OCI-LY1 (cell line): ENCODE data around the gene SLC35F3.
A peak's percentile ranks its signal among the peaks of the same experiment; 100 is the strongest.

Source experiments
- H2AFZ ChIP-seq: fragments of 200-600 bp; sonication (generic), shearing (Covaris generic); 2 replicates; pipeline ENCODE4 v1.6.0; 2014; ENCODE audit warnings: antibody characterized with exemption, mild to moderate bottlenecking, low read length
- H3F3A ChIP-seq: fragments of 200-600 bp; sonication (generic), shearing (Covaris generic); 2 replicates; pipeline ENCODE4 v1.6.0; 2014; ENCODE audit warnings: mild to moderate bottlenecking, antibody characterized with exemption, low read length, moderate library complexity; ENCODE audit not compliant: insufficient read depth
- H3K27ac ChIP-seq: fragments of 200-600 bp; sonication (generic); 2 replicates; pipeline ENCODE4 v1.5.1; 2014; ENCODE audit warnings: low read length, mixed run types, mild to moderate bottlenecking, low read depth; ENCODE audit not compliant: poor library complexity, severe bottlenecking
- H3K27me3 ChIP-seq: fragments of 200-600 bp; sonication (generic); 2 replicates; pipeline ENCODE4 v1.6.0; 2014; ENCODE audit warnings: antibody characterized with exemption, mild to moderate bottlenecking, low read length, moderate library complexity; ENCODE audit not compliant: insufficient read depth
- H3K36me3 ChIP-seq: fragments of 200-600 bp; sonication (generic); 2 replicates; pipeline ENCODE4 v1.6.1; 2014; ENCODE audit warnings: mild to moderate bottlenecking, antibody characterized with exemption, low read length, moderate library complexity, mixed read lengths; ENCODE audit not compliant: insufficient read depth
- H3K4me1 ChIP-seq: fragments of 200-600 bp; sonication (generic); 2 replicates; pipeline ENCODE4 v1.5.1; 2014; ENCODE audit warnings: mild to moderate bottlenecking, low read length, moderate library complexity; ENCODE audit not compliant: insufficient read depth, severe bottlenecking
- H3K4me2 ChIP-seq: fragments of 200-600 bp; sonication (generic), shearing (Covaris generic); 2 replicates; pipeline ENCODE4 v1.6.1; 2014; ENCODE audit warnings: low read length
- H3K4me3 ChIP-seq: fragments of 200-600 bp; sonication (generic); 2 replicates; pipeline ENCODE4 v1.5.1; 2014; ENCODE audit warnings: low read length, low read depth, mild to moderate bottlenecking, mixed read lengths; ENCODE audit not compliant: poor library complexity, severe bottlenecking
- H3K79me2 ChIP-seq: fragments of 200-600 bp; shearing (Covaris generic); 2 replicates; pipeline ENCODE4 v1.6.1; 2016; ENCODE audit warnings: mixed run types, low read length, mixed read lengths; ENCODE audit not compliant: insufficient read depth
- H3K9ac ChIP-seq: fragments of 200-600 bp; sonication (generic), shearing (Covaris generic); 2 replicates; pipeline ENCODE4 v1.6.1; 2014; ENCODE audit warnings: mild to moderate bottlenecking, low read length, mixed read lengths
- H3K9me2 ChIP-seq: fragments of 200-600 bp; sonication (generic), shearing (Covaris generic); 2 replicates; pipeline ENCODE4 v1.6.1; 2014; ENCODE audit warnings: low read depth, mild to moderate bottlenecking, low read length, mixed read lengths
- H3K9me3 ChIP-seq: fragments of 200-600 bp; shearing (Covaris generic); 2 replicates; pipeline ENCODE4 v1.6.1; 2014; ENCODE audit warnings: low read length, mixed read lengths
- H4K20me1 ChIP-seq: fragments of 200-600 bp; sonication (generic), shearing (Covaris generic); 2 replicates; pipeline ENCODE4 v1.6.0; 2016; ENCODE audit warnings: mild to moderate bottlenecking, low read length; ENCODE audit not compliant: insufficient read depth
- CTCF ChIP-seq: fragments of 200-600 bp; sonication (generic), shearing (Covaris generic); IDR thresholded peaks from 2 replicates; pipeline ENCODE4 v1.5.1; 2017; ENCODE audit warnings: mild to moderate bottlenecking, antibody characterized with exemption, low read length, moderate library complexity, mixed read lengths
- EZH2 ChIP-seq: fragments of 200-600 bp; sonication (generic), shearing (Covaris generic); IDR thresholded peaks from 2 replicates; pipeline ENCODE4 v1.8.0; 2017; ENCODE audit warnings: borderline replicate concordance, mixed run types, mild to moderate bottlenecking, antibody characterized with exemption, low read length, moderate library complexity, mixed read lengths

SLC35F3 gene

GRCh38 chr1:234372011-234372757, 467.7 kb downstream of the SLC35F3 start:
- no peaks in the 10 kb centered on the region for H4K20me1 ChIP-seq
- H3K9ac ChIP-seq: peak overlapping the region; percentile 92
- peaks cover 29% of the 10 kb centered on the region for H3K4me1 ChIP-seq
- peak overlapping the region; percentile 82 for H3K4me3 ChIP-seq
- no peaks in the 10 kb centered on the region for H3K9me3 ChIP-seq
- TF ChIP-seq CTCF (no peak), EZH2 (no peak)
- H3K4me2 ChIP-seq: peak overlapping the region; percentile 92
- peak overlapping the region; percentile 93 for H3K27ac ChIP-seq
- H3K9me2 ChIP-seq: no peaks in the 10 kb centered on the region
- H3K27me3 ChIP-seq: no peaks in the 10 kb centered on the region
- H3F3A ChIP-seq: no peaks in the 10 kb centered on the region
- no peak overlapping the region for H2AFZ ChIP-seq
- H3K79me2 ChIP-seq: peaks cover 16% of the 10 kb centered on the region; the same call in 1 of the 2 replicates
- peaks cover 19% of the 10 kb centered on the region for H3K36me3 ChIP-seq

DNA sequence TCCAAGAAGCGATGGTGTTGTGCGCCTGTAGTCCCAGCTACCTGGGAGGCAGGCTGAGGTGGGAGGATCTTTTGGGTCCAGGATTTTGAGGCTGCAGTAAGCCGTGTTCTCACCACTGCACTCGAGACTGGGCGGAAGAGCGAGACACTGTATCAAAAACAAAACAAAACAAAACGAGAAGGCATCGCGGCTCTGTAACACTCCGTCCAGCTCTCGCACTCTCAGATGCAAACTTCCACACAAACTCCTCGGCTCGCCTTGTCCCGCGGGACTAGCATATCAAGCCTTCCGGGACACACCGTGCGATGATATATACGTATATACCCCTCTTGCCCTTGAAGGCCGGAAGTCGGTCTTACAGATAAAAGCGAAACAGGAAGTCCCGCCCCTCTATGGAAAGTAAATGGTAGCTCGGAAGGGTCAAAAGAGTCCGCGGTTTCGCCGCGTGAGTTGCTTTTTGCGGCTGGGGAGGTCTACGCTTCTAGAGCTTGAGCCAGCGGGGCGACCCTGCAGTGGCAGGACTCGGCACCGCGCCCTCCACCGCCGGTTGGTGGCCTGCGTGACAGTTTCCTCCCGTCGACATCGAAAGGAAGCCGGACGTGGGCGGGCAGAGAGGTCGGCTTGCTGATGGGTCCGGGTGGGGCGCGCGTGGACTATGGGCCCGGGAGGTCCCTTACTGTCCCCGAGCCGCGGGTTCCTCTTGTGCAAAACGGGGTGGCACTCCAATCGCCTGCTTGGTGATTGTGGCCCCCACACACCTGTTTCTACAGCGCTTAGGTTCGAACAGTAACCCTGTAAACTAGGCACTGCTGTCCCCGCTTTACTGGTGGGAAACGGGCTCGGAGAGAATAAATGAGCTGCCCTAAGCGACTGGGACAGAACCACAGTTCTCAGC, 468.8 kb downstream of the SLC35F3 start, which contains the start of gene COA6:
Gene COA6 (plus strand): TSS at position 393 of the 895 bp plus-strand sequence. CDS start 11 bp downstream, at position 404.
- Histone ChIP-seq H3K4me3 (peak within 1 kb of the TSS; percentile 82), H3K9me3 (no peaks in the 10 kb centered on the region), H3K27ac (peak within 1 kb of the TSS; percentile 93), H2AFZ (peak within 1 kb of the TSS; percentile 22; the same call in 1 of the 2 replicates), H3F3A (no peaks in the 10 kb centered on the region), H3K9ac (peak within 1 kb of the TSS; percentile 92), H3K79me2 (peaks cover 16% of the 10 kb centered on the region; the same call in 1 of the 2 replicates), H3K36me3 (peaks cover 30% of the 10 kb centered on the region), H3K27me3 (no peaks in the 10 kb centered on the region), H4K20me1 (no peaks in the 10 kb centered on the region), H3K4me2 (peak within 1 kb of the TSS; percentile 92), H3K4me1 (peaks cover 28% of the 10 kb centered on the region), H3K9me2 (no peaks in the 10 kb centered on the region)
- TF ChIP-seq EZH2 (no peak), CTCF (no peak; the same call in 1 of the 2 replicates)

DNA sequence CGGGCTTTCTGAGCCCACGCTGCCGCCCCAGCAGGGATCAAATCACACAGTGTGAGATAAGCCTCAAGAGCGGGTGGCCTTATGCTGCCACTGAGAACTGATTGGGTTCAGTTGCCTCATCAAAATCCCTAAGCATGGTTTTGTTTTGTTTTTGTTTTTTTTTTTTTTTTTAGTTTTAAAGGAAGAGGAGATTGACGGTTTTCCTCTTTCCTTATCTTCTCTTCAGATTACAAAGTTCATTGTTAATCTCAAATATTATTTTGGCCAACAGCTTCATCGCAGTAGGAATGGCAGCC, 469.4 kb downstream of the SLC35F3 start:
- Histone ChIP-seq H3K9me2 (no peaks in the 10 kb centered on the region), H3K27ac (peak overlapping the region; percentile 93), H3K36me3 (peaks cover 36% of the 10 kb centered on the region), H2AFZ (0 out of 2 replicates have a peak overlapping the region, but pooled peaks have one; percentile 13), H3K4me1 (peaks cover 22% of the 10 kb centered on the region), H4K20me1 (no peaks in the 10 kb centered on the region), H3K9me3 (no peaks in the 10 kb centered on the region), H3K4me3 (peak overlapping the region; percentile 82), H3K9ac (peak overlapping the region; percentile 92), H3K79me2 (peaks cover 16% of the 10 kb centered on the region; the same call in 1 of the 2 replicates), H3K4me2 (peak overlapping the region; percentile 92), H3K27me3 (no peaks in the 10 kb centered on the region), H3F3A (no peaks in the 10 kb centered on the region)
- TF ChIP-seq EZH2 (no peak), CTCF (no peak)
